ENCODE data around the gene MACF1. TPM values are rescaled to one million over a fixed set of nuclear protein-coding genes. Genes with fewer than 3 reads are reported as not detected.
"Not testable (repeated sequence)": the region's sequence is repeated elsewhere in the genome, so short reads cannot be mapped to it uniquely, and the experiment has no call there.

MACF1 gene
- total RNA-seq, 1 experiment from 2014 or later = 35.9 TPM

DNA sequence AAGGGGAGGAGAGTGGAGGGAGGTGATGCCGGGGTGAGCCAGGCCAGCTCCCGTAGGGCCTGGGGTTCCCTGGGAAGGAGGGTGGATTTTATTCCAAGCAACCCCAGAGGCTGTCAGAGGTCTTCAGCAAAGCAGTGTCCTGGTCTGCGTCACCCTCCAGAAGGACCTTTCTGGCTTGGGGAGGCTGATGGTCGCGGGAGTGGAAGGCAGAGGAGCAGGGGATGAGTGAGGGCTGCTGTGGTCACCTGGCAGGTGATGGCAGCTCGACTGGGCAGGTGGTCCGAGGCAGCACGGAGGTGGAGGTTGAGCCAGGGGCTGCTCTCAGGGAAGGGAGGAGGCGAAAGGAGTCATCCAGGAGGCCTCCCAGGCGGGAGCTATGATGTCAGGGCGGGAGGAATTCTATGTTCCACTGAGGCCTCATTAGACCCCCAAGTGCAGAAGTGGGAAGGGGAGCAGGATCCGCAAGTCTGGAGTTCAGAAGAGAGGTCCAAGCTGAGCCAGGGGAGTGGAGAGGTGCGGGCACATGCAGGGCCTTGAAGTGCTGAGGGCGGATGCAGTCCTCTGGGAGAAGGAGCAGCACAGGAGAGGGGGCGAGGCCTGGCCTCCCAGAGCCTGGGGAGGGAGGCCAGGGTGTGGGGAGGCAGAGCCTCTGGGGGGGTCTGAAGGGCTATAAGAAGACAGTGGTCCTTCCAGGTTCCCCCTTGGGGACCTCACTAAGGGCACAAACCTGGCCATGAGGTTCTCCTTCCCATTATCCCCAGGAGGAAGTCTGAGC lies 320.3 kb downstream of the MACF1 start:
- DNase-seq (ENCODE audit: extremely low read depth, low read depth) = no peak

- DNase-seq (ENCODE audit: extremely low read depth, low read depth) = no peak
Measured at GRCh38 chr1:39525366-39526165, 321.1 kb downstream of the MACF1 start.

DNA sequence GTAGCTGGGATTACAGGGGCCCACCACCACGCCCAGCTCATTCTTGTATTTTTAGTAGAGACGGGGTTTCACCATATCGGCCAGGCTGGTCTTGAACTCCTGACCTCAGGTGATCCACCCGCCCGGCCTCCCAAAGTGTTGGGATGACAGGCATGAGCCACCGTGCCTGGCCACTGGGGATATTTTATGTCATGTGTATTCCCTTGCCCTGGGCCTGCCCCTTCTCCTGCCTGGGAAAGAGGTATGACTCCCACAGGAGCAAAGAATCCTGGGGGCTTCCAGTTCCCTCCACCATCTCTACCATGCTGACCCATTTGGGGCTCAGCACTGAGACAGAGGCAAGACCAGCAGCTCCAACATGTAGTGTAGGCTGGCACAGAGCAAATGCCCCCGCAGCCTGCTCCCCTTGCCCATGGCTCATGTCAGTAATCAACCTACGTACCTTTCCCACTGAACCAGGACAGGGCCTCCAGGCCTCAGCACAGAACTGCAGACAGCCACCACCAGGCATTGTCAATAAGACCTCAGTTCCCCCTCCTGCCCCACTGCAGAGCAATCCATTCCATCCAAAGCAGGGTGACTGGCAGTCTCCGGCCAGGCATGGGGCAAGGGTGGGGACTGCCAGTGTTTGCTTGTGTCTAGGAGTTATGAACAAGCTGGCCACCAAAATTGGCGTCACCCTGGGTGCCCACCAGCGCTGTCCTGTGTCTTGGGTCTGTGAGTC lies 322.1 kb downstream of the MACF1 start:
- DNase-seq (ENCODE audit: extremely low read depth, low read depth) = no peak

GRCh38 chr1:39527190-39527579 lies 322.7 kb downstream of the MACF1 start:
- not testable (repeated sequence) for DNase-seq (ENCODE audit: extremely low read depth, low read depth)

GRCh38 chr1:39528082-39528481 lies 323.6 kb downstream of the MACF1 start:
- DNase-seq (ENCODE audit: extremely low read depth, low read depth) = no peak

- DNase-seq (ENCODE audit: extremely low read depth, low read depth) = no peak
Measured at GRCh38 chr1:39529901-39530535, 325.5 kb downstream of the MACF1 start.

DNA sequence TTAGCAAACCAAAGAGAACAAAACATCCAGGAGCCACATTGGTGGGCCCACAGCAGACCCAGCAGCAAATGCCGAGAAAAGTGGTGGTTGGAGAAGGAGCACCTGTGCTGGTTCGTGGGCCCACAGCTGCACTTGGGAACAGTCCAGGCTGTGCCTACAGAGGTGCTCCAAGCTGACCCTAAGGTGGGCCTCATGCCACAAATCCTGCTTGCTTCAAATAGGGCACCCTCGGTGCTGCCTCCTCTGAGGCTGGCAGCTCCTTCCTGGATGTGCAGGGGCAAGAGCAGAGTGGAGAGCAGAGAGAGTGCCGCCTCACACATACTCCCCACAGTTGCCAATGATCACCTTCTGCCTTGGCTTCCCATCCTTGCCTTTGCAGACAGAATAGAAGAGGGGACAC lies 327.0 kb downstream of the MACF1 start:
- no peak for DNase-seq (ENCODE audit: extremely low read depth, low read depth)

GRCh38 chr1:39533442-39533841 lies 328.9 kb downstream of the MACF1 start:
- no peak for DNase-seq (ENCODE audit: extremely low read depth, low read depth)

Other genes with a start within 250 kb of the MACF1 start
- gene AKIRIN1, start 213.4 kb upstream of the MACF1 start, total RNA-seq (2014; rRNA removed; shearing (Covaris generic)) = 55.7 and 57.2 TPM in 2 replicates
- gene NDUFS5, start 178.3 kb upstream of the MACF1 start, total RNA-seq (2014; rRNA removed; shearing (Covaris generic)) = 349 and 358 TPM in 2 replicates